Measurements from ENCODE around the gene MDM2. TPM values are rescaled to one million over a fixed set of nuclear protein-coding genes. Genes with fewer than 3 reads are reported as not detected.

MDM2 gene
- polyA plus RNA-seq, 1 of the 3 experiments (the other 2 are of a cell fraction), result 21.5 TPM

- Histone ChIP-seq H2AFZ (ENCODE audit: low read depth) (no peak overlapping the region), H3K27me3 (ENCODE audit: insufficient read depth) (no peaks in the 10 kb centered on the region), H3K9me3 (no peaks in the 10 kb centered on the region), H3K4me2 (no peak overlapping the region), H3K27ac (ENCODE audit: low read depth in 2 of 2, low read length in 1 of 2) (no peak overlapping the region), H3F3A (replicated peaks; ENCODE audit: insufficient read depth) (peaks cover 3% of the 10 kb centered on the region), H3K4me1 (ENCODE audit: control insufficient read depth in 1 of 2, insufficient read depth in 2 of 2, low read depth in 1 of 2, low read length in 1 of 2) (no peaks in the 10 kb centered on the region; a peak in 1 of 4 replicates), H3K9ac (no peak overlapping the region), H3K36me3 (replicated peaks in 1 of 2; ENCODE audit: control insufficient read depth in 1 of 2, insufficient read depth in 2 of 2, low read length in 1 of 2) (no peaks in the 10 kb centered on the region), H3K79me2 (ENCODE audit: insufficient read depth) (no peaks in the 10 kb centered on the region), H3K9me2 (no peaks in the 10 kb centered on the region), H4K20me1 (ENCODE audit: insufficient read depth) (no peaks in the 10 kb centered on the region), H3K4me3 (ENCODE audit: low read depth in 2 of 2, low read length in 1 of 2) (no peak overlapping the region)
- WGBS (ENCODE audit: low lambda C conversion rate), result 36% methylated on average over 2 of the region's 2 CpGs
- CTCF ChIA-PET, result no interaction called here
- no peak for TF ChIP-seq MXI1 (IDR thresholded peaks at IDR 0.05; ENCODE audit: low read depth, low read length)
- TF ChIP-seq GABPA (IDR thresholded peaks at IDR 0.05; ENCODE audit: low read depth), result no peak
- TF ChIP-seq, protein P1, sequence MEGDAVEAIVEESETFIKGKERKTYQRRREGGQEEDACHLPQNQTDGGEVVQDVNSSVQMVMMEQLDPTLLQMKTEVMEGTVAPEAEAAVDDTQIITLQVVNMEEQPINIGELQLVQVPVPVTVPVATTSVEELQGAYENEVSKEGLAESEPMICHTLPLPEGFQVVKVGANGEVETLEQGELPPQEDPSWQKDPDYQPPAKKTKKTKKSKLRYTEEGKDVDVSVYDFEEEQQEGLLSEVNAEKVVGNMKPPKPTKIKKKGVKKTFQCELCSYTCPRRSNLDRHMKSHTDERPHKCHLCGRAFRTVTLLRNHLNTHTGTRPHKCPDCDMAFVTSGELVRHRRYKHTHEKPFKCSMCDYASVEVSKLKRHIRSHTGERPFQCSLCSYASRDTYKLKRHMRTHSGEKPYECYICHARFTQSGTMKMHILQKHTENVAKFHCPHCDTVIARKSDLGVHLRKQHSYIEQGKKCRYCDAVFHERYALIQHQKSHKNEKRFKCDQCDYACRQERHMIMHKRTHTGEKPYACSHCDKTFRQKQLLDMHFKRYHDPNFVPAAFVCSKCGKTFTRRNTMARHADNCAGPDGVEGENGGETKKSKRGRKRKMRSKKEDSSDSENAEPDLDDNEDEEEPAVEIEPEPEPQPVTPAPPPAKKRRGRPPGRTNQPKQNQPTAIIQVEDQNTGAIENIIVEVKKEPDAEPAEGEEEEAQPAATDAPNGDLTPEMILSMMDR (IDR thresholded peaks at IDR 0.05), result no peak
- TF ChIP-seq REST (IDR thresholded peaks at IDR 0.05; ENCODE audit: low read depth, low read length), result no peak
- TF ChIP-seq ELF1 (IDR thresholded peaks at IDR 0.05), result no peak
- TF ChIP-seq, protein P2, sequence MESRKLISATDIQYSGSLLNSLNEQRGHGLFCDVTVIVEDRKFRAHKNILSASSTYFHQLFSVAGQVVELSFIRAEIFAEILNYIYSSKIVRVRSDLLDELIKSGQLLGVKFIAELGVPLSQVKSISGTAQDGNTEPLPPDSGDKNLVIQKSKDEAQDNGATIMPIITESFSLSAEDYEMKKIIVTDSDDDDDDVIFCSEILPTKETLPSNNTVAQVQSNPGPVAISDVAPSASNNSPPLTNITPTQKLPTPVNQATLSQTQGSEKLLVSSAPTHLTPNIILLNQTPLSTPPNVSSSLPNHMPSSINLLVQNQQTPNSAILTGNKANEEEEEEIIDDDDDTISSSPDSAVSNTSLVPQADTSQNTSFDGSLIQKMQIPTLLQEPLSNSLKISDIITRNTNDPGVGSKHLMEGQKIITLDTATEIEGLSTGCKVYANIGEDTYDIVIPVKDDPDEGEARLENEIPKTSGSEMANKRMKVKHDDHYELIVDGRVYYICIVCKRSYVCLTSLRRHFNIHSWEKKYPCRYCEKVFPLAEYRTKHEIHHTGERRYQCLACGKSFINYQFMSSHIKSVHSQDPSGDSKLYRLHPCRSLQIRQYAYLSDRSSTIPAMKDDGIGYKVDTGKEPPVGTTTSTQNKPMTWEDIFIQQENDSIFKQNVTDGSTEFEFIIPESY (IDR thresholded peaks at IDR 0.05; ENCODE audit: borderline replicate concordance, low read depth), result no peak
- TF ChIP-seq, protein P3, sequence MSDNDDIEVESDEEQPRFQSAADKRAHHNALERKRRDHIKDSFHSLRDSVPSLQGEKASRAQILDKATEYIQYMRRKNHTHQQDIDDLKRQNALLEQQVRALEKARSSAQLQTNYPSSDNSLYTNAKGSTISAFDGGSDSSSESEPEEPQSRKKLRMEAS (IDR thresholded peaks at IDR 0.05; ENCODE audit: low read depth), result no peak
- no peak for TF ChIP-seq GATA2 (CRISPR knock-in tag; IDR thresholded peaks at IDR 0.05)
- TF ChIP-seq, protein P4, sequence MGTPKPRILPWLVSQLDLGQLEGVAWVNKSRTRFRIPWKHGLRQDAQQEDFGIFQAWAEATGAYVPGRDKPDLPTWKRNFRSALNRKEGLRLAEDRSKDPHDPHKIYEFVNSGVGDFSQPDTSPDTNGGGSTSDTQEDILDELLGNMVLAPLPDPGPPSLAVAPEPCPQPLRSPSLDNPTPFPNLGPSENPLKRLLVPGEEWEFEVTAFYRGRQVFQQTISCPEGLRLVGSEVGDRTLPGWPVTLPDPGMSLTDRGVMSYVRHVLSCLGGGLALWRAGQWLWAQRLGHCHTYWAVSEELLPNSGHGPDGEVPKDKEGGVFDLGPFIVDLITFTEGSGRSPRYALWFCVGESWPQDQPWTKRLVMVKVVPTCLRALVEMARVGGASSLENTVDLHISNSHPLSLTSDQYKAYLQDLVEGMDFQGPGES (IDR thresholded peaks at IDR 0.05; ENCODE audit: low read depth, low read length), result no peak
- TF ChIP-seq SIN3A (IDR thresholded peaks at IDR 0.05; ENCODE audit: borderline replicate concordance, low read depth, low read length), result no peak
- no peak for TF ChIP-seq USF2 (IDR thresholded peaks at IDR 0.05; ENCODE audit: borderline replicate concordance, low read depth, low read length)
- no peak for TF ChIP-seq FOSL2 (IDR thresholded peaks at IDR 0.05; ENCODE audit: borderline replicate concordance, low read depth)
- no peak for TF ChIP-seq EZH2phosphoT487 (IDR thresholded peaks at IDR 0.05; ENCODE audit: borderline replicate concordance, low read depth)
- no peak for TF ChIP-seq TEAD4 (IDR thresholded peaks at IDR 0.05; ENCODE audit: borderline replicate concordance, insufficient read depth)
- TF ChIP-seq JUND (IDR thresholded peaks at IDR 0.05), result no peak
- no peak for TF ChIP-seq YY1 (IDR thresholded peaks at IDR 0.05; ENCODE audit: low read depth)
- TF ChIP-seq NFIC (IDR thresholded peaks at IDR 0.05; ENCODE audit: borderline replicate concordance), result no peak
- TF ChIP-seq RFX5 (IDR thresholded peaks at IDR 0.05; ENCODE audit: low read length), result no peak
- no peak for TF ChIP-seq POLR2AphosphoS5 (IDR thresholded peaks at IDR 0.05; ENCODE audit: low read depth, low read length)
- TF ChIP-seq MEF2A (IDR thresholded peaks at IDR 0.05; ENCODE audit: borderline replicate concordance, low read depth), result no peak
- no peak for DNase-seq
- POLR2A ChIA-PET, result no interaction called here
Measured at GRCh38 chr12:68893201-68893600, 85.2 kb downstream of the MDM2 start.

Data from SK-N-SH (cell line).